Subcutaneous adipose tissue (tissue), 4 donors: ENCODE measurements around the gene HSF5. TPM values are rescaled to one million over a fixed set of nuclear protein-coding genes. Genes with fewer than 3 reads are reported as not detected.

Source experiments
- total RNA-seq, 4 donors: library from RNA; depleted of rRNA; stranded (reverse); fragments of >200 nt; gene quantifications; one replicate each; pipeline ENCODE4 v1.1.0, GENCODE V29; 2016
- TF ChIP-seq, protein P1 (sequence below): fragments of 450-650 bp; IDR thresholded peaks from one replicate; pipeline ENCODE4 v1.5.1; 2016; ENCODE audit warnings: low read depth, mild to moderate bottlenecking, control low read depth, antibody characterized with exemption, moderate library complexity

The HSF5 gene
- total RNA-seq, 4 donors from 2014 or later = not detected

DNA sequence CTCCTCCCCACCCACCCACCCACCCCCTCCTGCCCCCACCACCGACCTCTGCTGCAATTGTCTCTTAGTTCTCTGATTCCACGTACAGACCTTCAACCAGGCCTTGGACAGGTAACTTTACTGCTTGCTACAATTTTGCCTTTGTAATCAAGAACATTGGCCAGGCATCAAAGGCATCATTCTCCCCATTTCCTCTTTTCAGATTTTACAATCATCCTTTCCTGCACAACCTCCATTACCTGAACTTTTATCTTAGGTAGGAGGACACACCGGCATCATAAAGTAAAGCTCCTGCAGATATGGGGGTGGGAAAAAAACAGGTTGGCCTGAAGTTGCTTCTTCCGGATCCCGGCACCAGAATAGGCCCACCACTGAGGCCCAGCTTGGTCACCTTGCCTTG, 110.5 kb downstream of the HSF5 start:
- TF ChIP-seq, protein P1, sequence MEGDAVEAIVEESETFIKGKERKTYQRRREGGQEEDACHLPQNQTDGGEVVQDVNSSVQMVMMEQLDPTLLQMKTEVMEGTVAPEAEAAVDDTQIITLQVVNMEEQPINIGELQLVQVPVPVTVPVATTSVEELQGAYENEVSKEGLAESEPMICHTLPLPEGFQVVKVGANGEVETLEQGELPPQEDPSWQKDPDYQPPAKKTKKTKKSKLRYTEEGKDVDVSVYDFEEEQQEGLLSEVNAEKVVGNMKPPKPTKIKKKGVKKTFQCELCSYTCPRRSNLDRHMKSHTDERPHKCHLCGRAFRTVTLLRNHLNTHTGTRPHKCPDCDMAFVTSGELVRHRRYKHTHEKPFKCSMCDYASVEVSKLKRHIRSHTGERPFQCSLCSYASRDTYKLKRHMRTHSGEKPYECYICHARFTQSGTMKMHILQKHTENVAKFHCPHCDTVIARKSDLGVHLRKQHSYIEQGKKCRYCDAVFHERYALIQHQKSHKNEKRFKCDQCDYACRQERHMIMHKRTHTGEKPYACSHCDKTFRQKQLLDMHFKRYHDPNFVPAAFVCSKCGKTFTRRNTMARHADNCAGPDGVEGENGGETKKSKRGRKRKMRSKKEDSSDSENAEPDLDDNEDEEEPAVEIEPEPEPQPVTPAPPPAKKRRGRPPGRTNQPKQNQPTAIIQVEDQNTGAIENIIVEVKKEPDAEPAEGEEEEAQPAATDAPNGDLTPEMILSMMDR = no peak

DNA sequence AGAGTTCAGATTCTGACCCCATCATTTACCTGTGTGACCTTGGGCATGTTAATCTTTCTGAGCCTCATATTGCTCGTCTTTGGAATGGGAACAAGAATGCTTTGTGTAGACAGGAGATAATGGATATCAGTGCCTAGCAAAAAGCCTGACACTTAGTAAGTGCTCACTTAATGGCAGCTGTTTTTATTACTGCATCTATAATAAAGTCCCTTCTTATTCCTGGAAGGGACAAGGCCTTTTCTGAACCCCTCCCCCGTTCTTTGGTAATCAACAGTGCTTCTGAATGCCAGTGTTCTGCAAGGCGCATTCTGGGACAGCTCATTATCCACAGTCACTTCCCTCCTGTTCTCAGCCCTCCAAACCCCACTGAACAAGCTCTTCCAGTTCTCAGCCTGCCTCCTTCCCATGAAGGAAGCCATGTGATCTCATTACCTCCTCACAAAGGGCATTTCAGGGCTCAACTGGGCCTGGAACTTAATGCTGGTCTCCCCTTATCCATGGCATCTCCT, 111.1 kb downstream of the HSF5 start:
- TF ChIP-seq, protein P1 = no peak

DNA sequence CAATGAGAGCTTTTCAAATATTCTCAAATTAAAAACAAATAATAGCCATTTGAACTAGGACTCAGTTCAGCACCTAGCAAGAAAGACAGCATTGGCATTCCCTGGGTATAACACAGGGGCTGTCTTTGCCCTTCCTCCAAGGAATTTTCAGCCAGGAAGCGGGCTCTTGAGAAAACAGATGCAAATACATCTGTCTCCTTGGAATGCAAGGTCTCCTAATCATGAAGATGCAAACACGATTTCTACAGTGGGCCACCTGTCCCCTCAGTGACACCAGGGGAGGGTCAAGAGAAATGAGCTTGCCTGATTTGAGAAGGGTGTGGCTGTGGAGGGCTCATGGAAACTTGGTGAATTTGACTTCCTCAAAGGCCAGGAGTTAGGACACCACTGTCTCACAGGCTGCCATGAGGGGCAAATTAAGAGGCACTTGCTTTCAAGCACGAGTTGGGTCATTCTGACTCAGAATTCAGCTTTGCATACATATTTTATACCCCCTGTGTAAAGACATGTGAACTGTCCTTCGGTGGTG, 111.7 kb downstream of the HSF5 start:
- TF ChIP-seq, protein P1 = no peak

DNA sequence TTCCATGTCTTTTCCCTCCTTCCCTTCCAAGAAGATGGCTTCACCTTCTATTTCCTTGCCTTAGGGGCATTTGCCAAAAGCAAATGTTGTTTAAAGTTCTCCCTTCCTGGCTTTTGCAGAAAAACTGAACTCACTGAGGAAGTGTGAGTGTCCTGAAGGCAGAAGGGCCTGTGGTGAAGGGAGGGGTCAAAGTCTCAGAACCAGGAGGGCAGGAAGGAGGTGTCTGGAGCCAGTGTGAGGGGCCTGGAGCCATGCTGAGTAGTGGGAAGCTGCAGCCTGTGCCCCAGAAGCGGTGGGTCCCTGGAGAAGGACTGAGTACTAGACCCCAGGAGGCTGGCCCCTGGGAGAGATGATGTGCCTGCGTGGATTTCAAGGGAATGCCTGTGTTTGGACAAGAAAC, 112.4 kb downstream of the HSF5 start:
- TF ChIP-seq, protein P1 = no peak

GRCh38 chr17:58375256-58375655, 113.0 kb downstream of the HSF5 start:
- TF ChIP-seq, protein P1 = no peak

- TF ChIP-seq, protein P1 = no peak
Measured at GRCh38 chr17:58373923-58374322, 114.3 kb downstream of the HSF5 start.

DNA sequence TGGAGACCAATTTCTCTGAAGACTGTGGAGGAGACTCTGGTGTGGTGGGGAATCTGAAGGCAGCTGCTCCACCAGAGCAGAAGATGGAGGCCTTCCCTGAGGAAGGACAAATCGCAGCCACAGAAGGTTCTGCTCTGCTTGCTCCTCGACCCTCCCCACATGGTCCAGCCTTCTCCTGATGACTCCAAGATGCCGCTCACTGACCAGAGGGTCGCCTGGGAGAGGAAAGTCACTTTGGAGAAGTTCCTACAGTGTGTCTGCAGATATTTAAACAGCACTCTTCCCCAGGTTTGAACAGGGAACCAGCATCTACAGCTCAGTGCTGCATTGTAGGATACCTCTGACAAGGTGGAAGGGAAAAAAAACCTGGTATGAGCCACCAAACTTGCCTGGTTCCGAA, 115.2 kb downstream of the HSF5 start:
- TF ChIP-seq, protein P1 = no peak
